ENCODE measurements around the gene SUFU.

Gene SUFU

DNA sequence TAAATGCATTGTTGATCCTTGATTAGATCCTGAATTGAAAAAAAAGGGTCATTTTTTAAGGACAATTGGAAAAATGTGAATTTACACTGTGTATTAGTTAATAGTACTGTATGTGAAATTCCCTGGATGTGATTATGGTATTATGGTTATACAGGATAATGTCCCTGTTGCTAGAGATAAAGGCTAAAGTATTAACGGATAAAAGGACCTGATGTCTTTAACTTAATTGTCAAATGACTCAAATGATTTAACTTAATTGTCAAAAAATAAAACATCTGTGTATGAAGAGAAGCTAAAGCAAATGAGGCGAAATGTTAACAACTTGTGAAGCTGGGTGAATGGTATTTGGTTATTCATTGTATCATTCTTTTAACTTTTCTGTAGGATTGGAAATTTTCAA, 48.8 kb downstream of the SUFU start:
- no peak overlapping the region for H3K4me2 ChIP-seq (ENCODE audit: low read depth, low read length, poor library complexity, severe bottlenecking)
- H4K20me1 ChIP-seq (ENCODE audit: low read depth, low read length), result no peaks in the 10 kb centered on the region
- no peaks in the 10 kb centered on the region for H3K9me2 ChIP-seq (replicated peaks; ENCODE audit: insufficient read depth, low read length)
- H3K79me2 ChIP-seq (ENCODE audit: insufficient read depth, low read length), result no peaks in the 10 kb centered on the region
- H3K27me3 ChIP-seq (ENCODE audit: low read length), result no peaks in the 10 kb centered on the region
- H3K9me3 ChIP-seq (ENCODE audit: insufficient read depth, low read length), result no peaks in the 10 kb centered on the region
- H3K4me3 ChIP-seq (ENCODE audit: insufficient read depth, low read length, poor library complexity, severe bottlenecking), result no peak overlapping the region
- H3K9ac ChIP-seq (ENCODE audit: low read length), result no peak overlapping the region
- no peak overlapping the region for H3K27ac ChIP-seq (ENCODE audit: low read depth, low read length)
- TF ChIP-seq, protein P1, sequence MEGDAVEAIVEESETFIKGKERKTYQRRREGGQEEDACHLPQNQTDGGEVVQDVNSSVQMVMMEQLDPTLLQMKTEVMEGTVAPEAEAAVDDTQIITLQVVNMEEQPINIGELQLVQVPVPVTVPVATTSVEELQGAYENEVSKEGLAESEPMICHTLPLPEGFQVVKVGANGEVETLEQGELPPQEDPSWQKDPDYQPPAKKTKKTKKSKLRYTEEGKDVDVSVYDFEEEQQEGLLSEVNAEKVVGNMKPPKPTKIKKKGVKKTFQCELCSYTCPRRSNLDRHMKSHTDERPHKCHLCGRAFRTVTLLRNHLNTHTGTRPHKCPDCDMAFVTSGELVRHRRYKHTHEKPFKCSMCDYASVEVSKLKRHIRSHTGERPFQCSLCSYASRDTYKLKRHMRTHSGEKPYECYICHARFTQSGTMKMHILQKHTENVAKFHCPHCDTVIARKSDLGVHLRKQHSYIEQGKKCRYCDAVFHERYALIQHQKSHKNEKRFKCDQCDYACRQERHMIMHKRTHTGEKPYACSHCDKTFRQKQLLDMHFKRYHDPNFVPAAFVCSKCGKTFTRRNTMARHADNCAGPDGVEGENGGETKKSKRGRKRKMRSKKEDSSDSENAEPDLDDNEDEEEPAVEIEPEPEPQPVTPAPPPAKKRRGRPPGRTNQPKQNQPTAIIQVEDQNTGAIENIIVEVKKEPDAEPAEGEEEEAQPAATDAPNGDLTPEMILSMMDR (IDR thresholded peaks at IDR 0.05; ENCODE audit: insufficient read depth, low read length, poor library complexity, severe bottlenecking), result no peak
- TF ChIP-seq EZH2phosphoT487 (conservative IDR thresholded peaks at IDR 0.05; ENCODE audit: low read length), result no peak
- H3K36me3 ChIP-seq (ENCODE audit: low read length), result no peaks in the 10 kb centered on the region
- H3F3A ChIP-seq (ENCODE audit: insufficient read depth), result no peaks in the 10 kb centered on the region
- H2AFZ ChIP-seq (ENCODE audit: low read depth, low read length, severe bottlenecking), result no peak overlapping the region

DNA sequence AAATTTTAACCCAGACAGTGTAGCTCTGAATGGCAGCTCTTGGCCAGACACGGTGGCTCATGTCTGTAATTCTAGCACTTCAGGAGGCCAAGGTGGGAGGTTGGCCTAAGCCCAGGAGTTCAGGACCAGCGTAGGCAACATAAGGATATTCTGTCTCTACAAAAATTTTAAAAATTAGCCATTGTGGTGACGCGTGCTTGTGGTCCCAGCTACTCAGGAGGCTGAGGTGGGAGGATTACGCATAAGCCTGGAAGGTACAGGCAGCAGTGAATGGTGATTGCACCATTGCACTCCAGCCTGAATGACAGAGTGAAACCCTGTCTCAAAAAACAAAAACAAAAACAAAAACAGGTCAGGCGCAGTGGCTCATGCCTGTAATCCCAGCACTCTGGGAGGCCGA, 50.0 kb downstream of the SUFU start:
- no peaks in the 10 kb centered on the region for H4K20me1 ChIP-seq (ENCODE audit: low read depth, low read length)
- no peak for TF ChIP-seq EZH2phosphoT487 (conservative IDR thresholded peaks at IDR 0.05; ENCODE audit: low read length)
- TF ChIP-seq, protein P1 (IDR thresholded peaks at IDR 0.05; ENCODE audit: insufficient read depth, low read length, poor library complexity, severe bottlenecking), result no peak
- H2AFZ ChIP-seq (ENCODE audit: low read depth, low read length, severe bottlenecking), result no peak overlapping the region
- H3F3A ChIP-seq (ENCODE audit: insufficient read depth), result no peaks in the 10 kb centered on the region
- H3K9ac ChIP-seq (ENCODE audit: low read length), result no peak overlapping the region
- H3K4me2 ChIP-seq (ENCODE audit: low read depth, low read length, poor library complexity, severe bottlenecking), result no peak overlapping the region
- no peaks in the 10 kb centered on the region for H3K9me2 ChIP-seq (replicated peaks; ENCODE audit: insufficient read depth, low read length)
- H3K27me3 ChIP-seq (ENCODE audit: low read length), result no peaks in the 10 kb centered on the region
- no peaks in the 10 kb centered on the region for H3K36me3 ChIP-seq (ENCODE audit: low read length)
- H3K79me2 ChIP-seq (ENCODE audit: insufficient read depth, low read length), result no peaks in the 10 kb centered on the region
- no peak overlapping the region for H3K27ac ChIP-seq (ENCODE audit: low read depth, low read length)
- H3K9me3 ChIP-seq (ENCODE audit: insufficient read depth, low read length), result no peaks in the 10 kb centered on the region
- no peak overlapping the region for H3K4me3 ChIP-seq (ENCODE audit: insufficient read depth, low read length, poor library complexity, severe bottlenecking)

DNA sequence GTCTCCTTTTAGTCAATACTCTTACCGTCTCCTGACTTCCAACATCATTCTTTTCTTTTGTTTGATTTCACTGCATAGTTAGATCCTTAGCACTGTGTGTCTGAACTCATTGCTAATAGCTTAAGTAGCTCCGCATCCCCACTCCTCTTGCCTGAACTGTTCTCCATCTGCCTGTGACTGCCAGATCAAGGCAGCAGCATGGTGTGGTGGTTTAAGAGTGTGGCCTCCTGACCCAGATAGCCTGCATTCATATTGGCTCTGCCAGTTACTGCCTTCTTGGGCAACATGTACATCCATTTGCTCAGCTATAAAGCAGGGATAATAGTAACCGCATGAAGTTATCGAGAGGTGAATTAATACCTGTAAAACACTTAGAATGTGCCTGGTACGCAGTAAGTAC, 50.8 kb downstream of the SUFU start:
- H3K4me2 ChIP-seq (ENCODE audit: low read depth, low read length, poor library complexity, severe bottlenecking), result no peak overlapping the region
- TF ChIP-seq EZH2phosphoT487 (conservative IDR thresholded peaks at IDR 0.05; ENCODE audit: low read length), result no peak
- TF ChIP-seq, protein P1 (IDR thresholded peaks at IDR 0.05; ENCODE audit: insufficient read depth, low read length, poor library complexity, severe bottlenecking), result no peak
- no peaks in the 10 kb centered on the region for H3F3A ChIP-seq (ENCODE audit: insufficient read depth)
- H2AFZ ChIP-seq (ENCODE audit: low read depth, low read length, severe bottlenecking), result no peak overlapping the region
- no peaks in the 10 kb centered on the region for H3K36me3 ChIP-seq (ENCODE audit: low read length)
- no peak overlapping the region for H3K9ac ChIP-seq (ENCODE audit: low read length)
- no peaks in the 10 kb centered on the region for H3K27me3 ChIP-seq (ENCODE audit: low read length)
- H3K9me3 ChIP-seq (ENCODE audit: insufficient read depth, low read length), result no peaks in the 10 kb centered on the region
- no peak overlapping the region for H3K4me3 ChIP-seq (ENCODE audit: insufficient read depth, low read length, poor library complexity, severe bottlenecking)
- no peaks in the 10 kb centered on the region for H3K9me2 ChIP-seq (replicated peaks; ENCODE audit: insufficient read depth, low read length)
- no peaks in the 10 kb centered on the region for H3K79me2 ChIP-seq (ENCODE audit: insufficient read depth, low read length)
- no peak overlapping the region for H3K27ac ChIP-seq (ENCODE audit: low read depth, low read length)
- H4K20me1 ChIP-seq (ENCODE audit: low read depth, low read length), result no peaks in the 10 kb centered on the region

Data from SU-DHL-6 (cell line).